Ascending aorta (tissue), 2 donors: ENCODE measurements around the gene TOMM70. TPM values are rescaled to one million over a fixed set of nuclear protein-coding genes. Genes with fewer than 3 reads are reported as not detected.

ENCODE experiments used
- DNase-seq, 2 donors: peaks; one replicate each; pipeline ENCODE4 v3.0.0-alpha.2; 2019; ENCODE audit warnings: low spot score in 2 of 2
- H3K27ac ChIP-seq, 2 donors: fragments of 200-600 bp; sonication (generic); one replicate each; pipeline ENCODE4 v1.5.1; 2016 to 2017; ENCODE audit warnings: mild to moderate bottlenecking in 1 of 2
- H3K27me3 ChIP-seq: fragments of 200-600 bp; sonication (generic); one replicate; pipeline ENCODE4 v1.5.1; 2017
- H3K36me3 ChIP-seq, 2 donors: fragments of 200-600 bp; sonication (generic); one replicate each; pipeline ENCODE4 v1.5.1; 2016
- H3K4me1 ChIP-seq, 2 donors: fragments of 200-600 bp; sonication (generic); one replicate each; pipeline ENCODE4 v1.5.1; 2016 to 2017; ENCODE audit warnings: mild to moderate bottlenecking in 1 of 2
- H3K4me3 ChIP-seq, 2 donors: fragments of 200-600 bp; sonication (generic); one replicate each; pipeline ENCODE4 v1.5.1; 2016 to 2017; ENCODE audit warnings: mild to moderate bottlenecking in 1 of 2
- H3K9me3 ChIP-seq, 2 donors: fragments of 200-600 bp; sonication (generic); one replicate each; pipeline ENCODE4 v1.5.1; 2016
- intact Hi-C: fragments of 100-400 bp; cut with DNase I; formaldehyde crosslinking; loops from one replicate; pipeline ENCODE4 v1.15.1; 2023
- total RNA-seq: library from RNA; depleted of rRNA; stranded (reverse); fragments of >200 nt; gene quantifications from one replicate; pipeline ENCODE4 v1.1.0, GENCODE V29; 2016
- TF ChIP-seq, protein P1 (sequence below), 3 experiments: fragments of 200-600 bp in 2 of 3; fragments of 450-650 bp in 1 of 3; sonication (generic) in 2 of 3; IDR thresholded peaks; one replicate each; pipeline ENCODE4 v1.5.1; 2016 to 2019; ENCODE audit warnings: antibody characterized with exemption in 3 of 3, mild to moderate bottlenecking in 1 of 3, moderate library complexity in 1 of 3

TOMM70 gene
- total RNA-seq, 1 donor from 2014 or later = 16.4 TPM

DNA sequence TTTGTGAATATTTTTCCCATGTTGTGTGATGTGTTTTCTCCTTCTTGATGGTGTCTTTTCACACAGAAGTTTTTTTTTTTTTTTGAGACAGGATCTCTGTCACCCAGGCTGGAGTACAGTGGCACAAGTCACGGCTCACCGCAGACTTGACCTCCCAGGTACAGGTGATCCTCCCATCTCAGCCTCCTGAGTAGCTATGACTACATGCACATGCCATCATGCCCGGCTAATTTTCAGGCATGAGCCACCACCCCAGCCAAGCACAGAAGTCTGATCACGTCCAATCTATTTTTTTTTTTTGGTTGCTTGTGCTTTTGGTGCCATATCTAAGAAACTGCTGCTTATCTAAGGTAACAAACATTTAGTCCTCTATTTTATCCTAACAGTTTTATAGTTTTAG is 24.6 kb downstream of the TOMM70 start:
- H3K36me3 ChIP-seq = peaks cover 52 to 62% of the 10 kb centered on the region in 2 donors
- H3K27ac ChIP-seq = no peak overlapping the region
- H3K27me3 ChIP-seq = no peaks in the 10 kb centered on the region
- H3K9me3 ChIP-seq = no peaks in the 10 kb centered on the region
- H3K4me3 ChIP-seq = no peak overlapping the region
- intact Hi-C loops = no loop called here
- no peaks in the 10 kb centered on the region for H3K4me1 ChIP-seq
- TF ChIP-seq, protein P1, sequence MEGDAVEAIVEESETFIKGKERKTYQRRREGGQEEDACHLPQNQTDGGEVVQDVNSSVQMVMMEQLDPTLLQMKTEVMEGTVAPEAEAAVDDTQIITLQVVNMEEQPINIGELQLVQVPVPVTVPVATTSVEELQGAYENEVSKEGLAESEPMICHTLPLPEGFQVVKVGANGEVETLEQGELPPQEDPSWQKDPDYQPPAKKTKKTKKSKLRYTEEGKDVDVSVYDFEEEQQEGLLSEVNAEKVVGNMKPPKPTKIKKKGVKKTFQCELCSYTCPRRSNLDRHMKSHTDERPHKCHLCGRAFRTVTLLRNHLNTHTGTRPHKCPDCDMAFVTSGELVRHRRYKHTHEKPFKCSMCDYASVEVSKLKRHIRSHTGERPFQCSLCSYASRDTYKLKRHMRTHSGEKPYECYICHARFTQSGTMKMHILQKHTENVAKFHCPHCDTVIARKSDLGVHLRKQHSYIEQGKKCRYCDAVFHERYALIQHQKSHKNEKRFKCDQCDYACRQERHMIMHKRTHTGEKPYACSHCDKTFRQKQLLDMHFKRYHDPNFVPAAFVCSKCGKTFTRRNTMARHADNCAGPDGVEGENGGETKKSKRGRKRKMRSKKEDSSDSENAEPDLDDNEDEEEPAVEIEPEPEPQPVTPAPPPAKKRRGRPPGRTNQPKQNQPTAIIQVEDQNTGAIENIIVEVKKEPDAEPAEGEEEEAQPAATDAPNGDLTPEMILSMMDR (IDR thresholded peaks at IDR 0.05) = no peak
- DNase-seq = no peak

DNA sequence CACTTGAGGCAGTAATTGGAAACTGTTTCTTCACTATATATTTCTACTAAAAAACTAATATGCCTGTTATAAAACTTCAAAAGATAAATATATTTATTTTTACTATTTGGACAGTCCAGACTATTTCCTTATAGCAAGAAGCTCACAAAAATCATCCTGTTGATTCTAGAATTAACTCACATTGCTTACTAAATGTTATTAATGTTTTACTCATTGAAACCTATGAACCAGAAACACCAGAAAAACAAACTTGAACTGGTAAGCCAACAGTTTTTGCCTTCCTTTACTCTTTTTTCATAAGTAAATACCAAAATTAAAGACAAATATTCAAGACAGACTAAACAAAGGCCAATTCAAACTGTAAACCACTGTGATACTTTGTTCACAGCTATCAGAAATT is 26.4 kb downstream of the TOMM70 start:
- Histone ChIP-seq H3K27ac (no peak overlapping the region), H3K36me3 (peaks cover 45 to 56% of the 10 kb centered on the region in 2 donors), H3K4me1 (no peaks in the 10 kb centered on the region), H3K9me3 (no peaks in the 10 kb centered on the region), H3K4me3 (no peak overlapping the region), H3K27me3 (no peaks in the 10 kb centered on the region)
- TF ChIP-seq, protein P1 (IDR thresholded peaks at IDR 0.05) = no peak
- intact Hi-C loops = no loop called here
- no peak for DNase-seq

DNA sequence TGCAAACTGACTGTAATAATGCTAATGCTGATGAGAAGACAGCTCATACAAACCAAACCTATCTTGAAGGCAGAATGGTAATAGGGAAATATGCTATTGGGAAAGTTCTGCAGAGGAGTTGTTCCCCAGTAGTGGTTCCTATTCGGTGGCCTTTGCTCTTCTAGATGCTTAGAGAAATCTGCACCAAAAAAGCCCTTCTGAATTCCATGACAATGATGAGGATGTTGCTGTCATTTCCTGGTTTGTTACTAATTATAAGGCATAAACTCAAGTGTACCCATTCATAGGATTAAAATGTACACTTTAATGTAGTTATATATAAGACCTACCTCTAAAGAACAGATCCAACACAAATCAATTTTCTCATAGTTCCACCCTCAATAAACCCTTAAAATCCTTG is 30.1 kb downstream of the TOMM70 start:
- no peak overlapping the region for H3K27ac ChIP-seq

DNA sequence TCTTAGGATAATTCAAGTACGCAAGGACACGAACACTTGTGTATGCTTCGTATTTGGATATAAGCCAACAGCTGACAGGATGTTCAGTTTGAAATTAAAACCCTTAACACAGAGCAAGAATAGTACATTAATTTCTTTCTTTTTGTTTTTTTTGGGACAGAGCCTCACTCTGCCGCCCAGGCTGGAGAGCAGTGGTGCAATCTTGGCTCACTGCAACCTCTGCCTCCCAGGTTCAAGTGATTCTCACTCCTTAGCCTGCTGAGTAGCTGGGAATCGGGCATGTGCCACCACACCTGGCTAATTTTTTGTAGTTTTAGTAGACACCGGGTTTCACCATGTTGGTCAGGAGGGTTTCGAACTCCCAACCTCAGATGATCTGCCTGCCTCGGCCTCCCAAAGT is 32.4 kb downstream of the TOMM70 start:
- peak overlapping the region in 1 of 2 donors; percentile 26 for H3K27ac ChIP-seq
- peaks cover 0 to 3% of the 10 kb centered on the region in 2 donors for H3K4me1 ChIP-seq
- no peak for DNase-seq
- no peaks in the 10 kb centered on the region for H3K27me3 ChIP-seq
- peaks cover 42 to 60% of the 10 kb centered on the region in 2 donors for H3K36me3 ChIP-seq
- intact Hi-C loops = no loop called here
- H3K9me3 ChIP-seq = no peaks in the 10 kb centered on the region
- TF ChIP-seq, protein P1 (IDR thresholded peaks at IDR 0.05) = no peak
- H3K4me3 ChIP-seq = no peak overlapping the region

More for the DNA sequence above, 30.1 kb downstream of the TOMM70 start:
- no peaks in the 10 kb centered on the region for H3K9me3 ChIP-seq
- TF ChIP-seq, protein P1 (IDR thresholded peaks at IDR 0.05) = no peak
- intact Hi-C loops = no loop called here
- H3K36me3 ChIP-seq = peaks cover 35 to 46% of the 10 kb centered on the region in 2 donors
- H3K4me1 ChIP-seq = peaks cover 0 to 3% of the 10 kb centered on the region in 2 donors
- DNase-seq = no peak
- H3K27me3 ChIP-seq = no peaks in the 10 kb centered on the region
- H3K4me3 ChIP-seq = no peak overlapping the region

DNA sequence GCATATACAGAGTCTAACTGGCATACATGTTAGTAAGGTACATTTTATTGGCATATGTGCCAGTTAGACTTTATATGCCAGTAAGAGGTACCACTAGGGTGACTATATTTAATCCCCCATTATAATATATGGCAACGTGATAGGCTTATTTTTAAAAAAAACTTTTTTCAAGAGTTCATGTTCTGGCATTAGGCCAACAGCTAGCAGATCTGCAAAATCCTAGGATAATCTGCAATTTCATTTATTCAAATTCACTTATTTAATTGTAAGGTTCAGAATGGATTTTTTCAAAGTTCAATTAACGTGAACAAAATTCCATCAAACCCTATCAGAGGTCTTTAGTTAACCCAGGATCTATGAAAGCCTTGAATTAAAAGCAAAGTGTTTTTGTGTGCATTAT is 34.5 kb downstream of the TOMM70 start:
- TF ChIP-seq, protein P1 (IDR thresholded peaks at IDR 0.05) = no peak
- H3K27ac ChIP-seq = no peak overlapping the region
- intact Hi-C loops = no loop called here
- H3K36me3 ChIP-seq = peaks cover 40 to 57% of the 10 kb centered on the region in 2 donors
- H3K4me1 ChIP-seq = peaks cover 0 to 3% of the 10 kb centered on the region in 2 donors
- no peak overlapping the region for H3K4me3 ChIP-seq
- DNase-seq = no peak
- H3K27me3 ChIP-seq = no peaks in the 10 kb centered on the region
- H3K9me3 ChIP-seq = no peaks in the 10 kb centered on the region

DNA sequence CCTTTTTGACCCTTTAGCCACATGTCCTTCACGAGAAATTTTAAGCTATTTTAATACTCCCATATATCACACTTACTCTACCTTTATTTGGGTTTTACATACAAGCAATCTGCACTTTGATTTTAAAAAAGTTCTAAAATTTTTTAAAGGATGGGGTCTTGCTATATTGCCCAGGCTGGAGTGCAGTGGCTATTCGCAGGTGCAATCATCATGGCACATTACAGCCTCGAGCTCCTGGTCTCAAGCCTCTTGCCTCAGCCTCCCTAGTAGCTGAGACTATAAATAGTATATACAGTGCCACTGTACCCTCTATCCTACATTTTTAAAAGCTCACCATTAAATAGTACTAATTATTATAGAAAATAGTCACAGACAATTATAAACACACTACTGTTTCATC is 36.5 kb downstream of the TOMM70 start:
- H3K27ac ChIP-seq = no peak overlapping the region
- peaks cover 36 to 55% of the 10 kb centered on the region in 2 donors for H3K36me3 ChIP-seq
- no peaks in the 10 kb centered on the region for H3K27me3 ChIP-seq
- H3K4me1 ChIP-seq = peaks cover 0 to 3% of the 10 kb centered on the region in 2 donors
- H3K4me3 ChIP-seq = no peak overlapping the region
- no peak for DNase-seq
- TF ChIP-seq, protein P1 (IDR thresholded peaks at IDR 0.05) = no peak
- intact Hi-C loops = no loop called here
- H3K9me3 ChIP-seq = no peaks in the 10 kb centered on the region
